ENCODE data around the gene MAP9. TPM values are rescaled to one million over a fixed set of nuclear protein-coding genes. Genes with fewer than 3 reads are reported as not detected.

Gene MAP9
- total RNA-seq, 1 experiment from 2014 or later: 3.6 TPM

Small RNA genes lying within 50 kb of the gene (small RNA-seq; reads per million reads assigned to genes)
- gene AC097467.4 (0 reads per million in 2 experiments), gene YWHAEP4 (0 reads per million in 2 experiments)

Other genes with a start within 250 kb of the MAP9 start
- not detected in 2 replicates for gene NPY2R, start 168.3 kb downstream of the MAP9 start, total RNA-seq (2014; rRNA removed; shearing (Covaris generic))